ENCODE data around the gene ZNF699. TPM values are rescaled to one million over a fixed set of nuclear protein-coding genes. Genes with fewer than 3 reads are reported as not detected.
"Not testable (repeated sequence)": the region's sequence is repeated elsewhere in the genome, so short reads cannot be mapped to it uniquely, and the experiment has no call there.

Gene ZNF699
- total and polyA plus RNA-seq, 7 experiments from 2014 or later: 9.1 to 28.5 (median 15.5) TPM

GRCh38 chr19:9323557-9323918 is 13.9 kb upstream of the ZNF699 start:
- ATAC-seq: peak; percentile 39
- peaks cover 0 to 10% of the 10 kb centered on the region in 2 donors for H3K4me1 ChIP-seq (ENCODE audit: control insufficient read depth in 2 of 2, insufficient read depth in 2 of 2, low read length in 2 of 2)
- peaks cover 0 to 80% (median 45%) of the 10 kb centered on the region in 11 donors for H3K9me3 Mint-ChIP-seq
- peaks cover 7 to 49% (median 42%) of the 10 kb centered on the region in 5 donors for H3K36me3 Mint-ChIP-seq
- intact Hi-C loops (cut with micrococcal nuclease): loop anchor here in 1 of 2 donors (5.0 kb wide), 2 partner anchors 259 to 491 kb away; partner anchors contain the start of genes MBD3L1, ZNF121 and ZNF558
- H3K36me3 ChIP-seq (ENCODE audit: control insufficient read depth in 2 of 3, insufficient read depth in 3 of 3, low read length in 3 of 3): peaks cover 0 to 16% (median 0%) of the 10 kb centered on the region in 3 experiments
- peaks cover 0 to 2% (median 0%) of the 10 kb centered on the region in 5 donors for H3K27me3 Mint-ChIP-seq
- POLR2A ChIA-PET: interaction anchor here (0.7 to 2.3 kb wide), 8 partner anchors 10 to 443 kb away, joined by 3 to 35 read pairs (median 3); partner anchors contain the start of genes ZNF266 and ZNF699
- CTCF ChIA-PET: interaction anchor here (1.1 to 1.2 kb wide), 2 partner anchors 13 to 119 kb away, joined by 3 read pairs; no protein-coding TSS in a partner anchor
- H3K4me3 Mint-ChIP-seq: peak overlapping the region; percentile 92 to 99 (median 95)
- peak overlapping the region; percentile 74 for H3K4me3 ChIP-seq (ENCODE audit: low read length)
- peak overlapping the region; percentile 91 to 97 (median 93) for H3K27ac Mint-ChIP-seq
- H3K9me3 ChIP-seq (ENCODE audit: control insufficient read depth in 2 of 3, low read length in 3 of 3): peaks cover 0 to 26% (median 2%) of the 10 kb centered on the region in 3 experiments
- H3K27me3 ChIP-seq (ENCODE audit: control insufficient read depth in 2 of 2, insufficient read depth in 2 of 2, low read length in 2 of 2): no peaks in the 10 kb centered on the region
- H3K4me1 Mint-ChIP-seq: peaks cover 6 to 46% (median 29%) of the 10 kb centered on the region in 7 donors
- DNase-seq: peak in 1 of 9 donors; percentile 27
- H3K27ac ChIP-seq (ENCODE audit: low read depth, low read length): peak overlapping the region; percentile 85

- H3K27me3 Mint-ChIP-seq; H3K27ac ChIP-seq (ENCODE audit: low read depth, low read length); H3K27me3 ChIP-seq (ENCODE audit: control insufficient read depth in 2 of 2, insufficient read depth in 2 of 2, low read length in 2 of 2); DNase-seq; CTCF ChIA-PET; H3K36me3 ChIP-seq (ENCODE audit: control insufficient read depth in 2 of 3, insufficient read depth in 3 of 3, low read length in 3 of 3); ATAC-seq; H3K4me3 ChIP-seq (ENCODE audit: low read length): not testable (repeated sequence)
- Mint-ChIP-seq H3K36me3 (peaks cover 7 to 37% (median 33%) of the 10 kb centered on the region in 5 donors), H3K4me1 (peaks cover 6 to 39% (median 24%) of the 10 kb centered on the region in 7 donors), H3K4me3 (peak overlapping the region; percentile 6 to 99 (median 64)), H3K9me3 (peaks cover 0 to 78% (median 35%) of the 10 kb centered on the region in 11 donors), H3K27ac (peak overlapping the region in 3 of 9 donors; percentile 38 to 93 (median 67))
- POLR2A ChIA-PET: interaction anchor here (2.2 to 2.3 kb wide), 2 partner anchors 12 to 15 kb away, joined by 7 to 35 read pairs; partner anchors contain the start of gene ZNF699
- Histone ChIP-seq H3K9me3 (ENCODE audit: control insufficient read depth in 2 of 3, low read length in 3 of 3) (peaks cover 0 to 13% (median 0%) of the 10 kb centered on the region in 3 experiments), H3K4me1 (ENCODE audit: control insufficient read depth in 2 of 2, insufficient read depth in 2 of 2, low read length in 2 of 2) (peaks cover 0 to 10% of the 10 kb centered on the region in 2 donors)
- intact Hi-C loops (cut with micrococcal nuclease): loop anchor here in 1 of 2 donors (5.0 kb wide), 2 partner anchors 260 to 490 kb away; partner anchors contain the start of genes MBD3L1, ZNF121 and ZNF558
These were observed 12.6 kb upstream of the ZNF699 start for GRCh38 chr19:9322201-9322600.

- peaks cover 6 to 39% (median 24%) of the 10 kb centered on the region in 7 donors for H3K4me1 Mint-ChIP-seq
These were observed 12.1 kb upstream of the ZNF699 start for GRCh38 chr19:9321756-9322155.

GRCh38 chr19:9321338-9321737 is 11.7 kb upstream of the ZNF699 start:
- H3K9me3 Mint-ChIP-seq: peaks cover 0 to 77% (median 32%) of the 10 kb centered on the region in 11 donors
- Histone ChIP-seq H3K27me3 (ENCODE audit: control insufficient read depth in 2 of 2, insufficient read depth in 2 of 2, low read length in 2 of 2) (no peaks in the 10 kb centered on the region), H3K27ac (ENCODE audit: low read depth, low read length) (no peak overlapping the region), H3K4me3 (ENCODE audit: low read length) (no peak overlapping the region), H3K9me3 (ENCODE audit: control insufficient read depth in 2 of 3, low read length in 3 of 3) (peaks cover 0 to 9% (median 0%) of the 10 kb centered on the region in 3 experiments), H3K36me3 (ENCODE audit: control insufficient read depth in 2 of 3, insufficient read depth in 3 of 3, low read length in 3 of 3) (peaks cover 0 to 5% (median 0%) of the 10 kb centered on the region in 3 experiments), H3K4me1 (ENCODE audit: control insufficient read depth in 2 of 2, insufficient read depth in 2 of 2, low read length in 2 of 2) (peaks cover 0 to 10% of the 10 kb centered on the region in 2 donors)
- POLR2A ChIA-PET: no interaction called here
- no peak overlapping the region for H3K27ac Mint-ChIP-seq
- ATAC-seq: no peak
- H3K36me3 Mint-ChIP-seq: peaks cover 7 to 32% (median 29%) of the 10 kb centered on the region in 5 donors
- intact Hi-C loops (cut with micrococcal nuclease): loop anchor here in 1 of 2 donors (5.0 kb wide), 2 partner anchors 261 to 489 kb away; partner anchors contain the start of genes MBD3L1, ZNF121 and ZNF558
- H3K4me1 Mint-ChIP-seq: peaks cover 6 to 39% (median 23%) of the 10 kb centered on the region in 7 donors
- peaks cover 0 to 2% (median 0%) of the 10 kb centered on the region in 5 donors for H3K27me3 Mint-ChIP-seq
- CTCF ChIA-PET: no interaction called here
- H3K4me3 Mint-ChIP-seq: no peak overlapping the region
- no peak for DNase-seq

More at GRCh38 chr19:9321756-9322155, 12.1 kb upstream of the ZNF699 start:
- peaks cover 0 to 10% of the 10 kb centered on the region in 2 donors for H3K4me1 ChIP-seq (ENCODE audit: control insufficient read depth in 2 of 2, insufficient read depth in 2 of 2, low read length in 2 of 2)
- H3K27ac ChIP-seq (ENCODE audit: low read depth, low read length); DNase-seq; H3K9me3 ChIP-seq (ENCODE audit: control insufficient read depth in 2 of 3, low read length in 3 of 3); H3K4me3 ChIP-seq (ENCODE audit: low read length); CTCF ChIA-PET; H3K27ac Mint-ChIP-seq; H3K36me3 ChIP-seq (ENCODE audit: control insufficient read depth in 2 of 3, insufficient read depth in 3 of 3, low read length in 3 of 3); H3K27me3 Mint-ChIP-seq; ATAC-seq; H3K27me3 ChIP-seq (ENCODE audit: control insufficient read depth in 2 of 2, insufficient read depth in 2 of 2, low read length in 2 of 2); H3K4me3 Mint-ChIP-seq: not testable (repeated sequence)
- Mint-ChIP-seq H3K36me3 (peaks cover 7 to 34% (median 30%) of the 10 kb centered on the region in 5 donors), H3K9me3 (peaks cover 0 to 77% (median 33%) of the 10 kb centered on the region in 11 donors)
- intact Hi-C loops (cut with micrococcal nuclease): loop anchor here in 1 of 2 donors (5.0 kb wide), 2 partner anchors 261 to 489 kb away; partner anchors contain the start of genes MBD3L1, ZNF121 and ZNF558
- POLR2A ChIA-PET: interaction anchor here (2.3 kb wide), 1 partner anchor 14 kb away, joined by 7 read pairs; no protein-coding TSS in a partner anchor

GRCh38 chr19:9313756-9314155 is 4.1 kb upstream of the ZNF699 start:
- peaks cover 8 to 71% (median 22%) of the 10 kb centered on the region in 11 donors for H3K9me3 Mint-ChIP-seq
- ChIA-PET CTCF (interaction anchor here (0.6 kb wide), 1 partner anchor 272 kb away, joined by 3 read pairs; no protein-coding TSS in a partner anchor), POLR2A (interaction anchor here (0.6 to 1.2 kb wide), 2 partner anchors 10 to 26 kb away, joined by 3 to 4 read pairs; partner anchors contain the start of gene ZNF559)
- Histone ChIP-seq H3K4me3 (ENCODE audit: low read length) (no peak overlapping the region), H3K27me3 (ENCODE audit: control insufficient read depth in 2 of 2, insufficient read depth in 2 of 2, low read length in 2 of 2) (no peaks in the 10 kb centered on the region), H3K27ac (ENCODE audit: low read depth, low read length) (no peak overlapping the region), H3K36me3 (ENCODE audit: control insufficient read depth in 2 of 3, insufficient read depth in 3 of 3, low read length in 3 of 3) (peaks cover 0 to 5% (median 0%) of the 10 kb centered on the region in 3 experiments), H3K4me1 (ENCODE audit: control insufficient read depth in 2 of 2, insufficient read depth in 2 of 2, low read length in 2 of 2) (peaks cover 1 to 6% of the 10 kb centered on the region in 2 donors), H3K9me3 (ENCODE audit: control insufficient read depth in 2 of 3, low read length in 3 of 3) (peaks cover 0 to 5% (median 0%) of the 10 kb centered on the region in 3 experiments)
- no peak overlapping the region for H3K4me3 Mint-ChIP-seq
- peaks cover 0 to 17% (median 9%) of the 10 kb centered on the region in 7 donors for H3K4me1 Mint-ChIP-seq
- H3K27ac Mint-ChIP-seq: no peak overlapping the region
- no peak for ATAC-seq
- peaks cover 11 to 22% (median 13%) of the 10 kb centered on the region in 5 donors for H3K36me3 Mint-ChIP-seq
- DNase-seq: no peak
- intact Hi-C loops (cut with micrococcal nuclease): no loop called here
- H3K27me3 Mint-ChIP-seq: peaks cover 0 to 2% (median 0%) of the 10 kb centered on the region in 5 donors

GRCh38 chr19:9309974-9310446 is 372 bp upstream of the ZNF699 start:
- CTCF ChIA-PET: interaction anchor here (0.6 kb wide), 1 partner anchor 14 kb away, joined by 3 read pairs; the partner anchor contains the start of gene ZNF559
- Mint-ChIP-seq H3K4me1 (peaks cover 4 to 37% (median 22%) of the 10 kb centered on the region in 7 donors), H3K9me3 (peaks cover 2 to 60% (median 21%) of the 10 kb centered on the region in 11 donors), H3K4me3 (peak overlapping the region; percentile 89 to 98 (median 96)), H3K27ac (peak overlapping the region; percentile 89 to 99 (median 97)), H3K36me3 (peaks cover 10 to 27% (median 24%) of the 10 kb centered on the region in 5 donors), H3K27me3 (peaks cover 0 to 2% (median 0%) of the 10 kb centered on the region in 5 donors)
- Histone ChIP-seq H3K27me3 (ENCODE audit: control insufficient read depth in 2 of 2, insufficient read depth in 2 of 2, low read length in 2 of 2) (no peaks in the 10 kb centered on the region), H3K9me3 (ENCODE audit: control insufficient read depth in 2 of 3, low read length in 3 of 3) (peaks cover 0 to 17% (median 0%) of the 10 kb centered on the region in 3 experiments), H3K27ac (ENCODE audit: low read depth, low read length) (peak overlapping the region; percentile 98), H3K36me3 (ENCODE audit: control insufficient read depth in 2 of 3, insufficient read depth in 3 of 3, low read length in 3 of 3) (peaks cover 0 to 19% (median 0%) of the 10 kb centered on the region in 3 experiments), H3K4me3 (ENCODE audit: low read length) (peak overlapping the region; percentile 95), H3K4me1 (ENCODE audit: control insufficient read depth in 2 of 2, insufficient read depth in 2 of 2, low read length in 2 of 2) (peaks cover 6 to 15% of the 10 kb centered on the region in 2 donors)
- intact Hi-C loops (cut with micrococcal nuclease): loop anchor here (1.0 to 5.0 kb wide), 14 partner anchors 14 to 509 kb away; partner anchors contain the start of genes ZNF121 (in 2 of the 2), ZNF266 (in 2 of the 2), ZNF317 (in 2 of the 2) and ZNF426 (in 2 of the 2)
- ATAC-seq (peak; percentile 82), DNase-seq (no peak)
- POLR2A ChIA-PET: interaction anchor here (0.6 to 3.3 kb wide), 6 partner anchors 9 to 459 kb away, joined by 3 to 35 read pairs (median 4); partner anchors contain the start of genes ZNF266, ZNF559 and ZNF846

Measured in naive thymus-derived CD4-positive, alpha-beta T cell (primary cell).